RWPE2 (cell line): ENCODE measurements around the gene ADGRG6.

ENCODE experiments used
- ATAC-seq: fragments of 200-7000 bp; cut with Tn5 transposase; 3 replicates; pipeline ENCODE4 v1.9.1; 2021; ENCODE audit warnings: low read depth
- DNase-seq: peaks from one replicate; pipeline ENCODE4 v3.0.0-alpha.2; 2020; ENCODE audit warnings: low spot score
- H3K27ac ChIP-seq: fragments of 450-650 bp; 2 replicates; pipeline ENCODE4 v1.5.1; 2017; ENCODE audit warnings: mild to moderate bottlenecking; ENCODE audit not compliant: poor library complexity, severe bottlenecking
- H3K27me3 ChIP-seq: fragments of 250-450 bp; sonication (Bioruptor Pico); 2 replicates; pipeline ENCODE4 v1.5.1; 2021; ENCODE audit warnings: mild to moderate bottlenecking, moderate library complexity; ENCODE audit not compliant: insufficient read depth, poor library complexity, severe bottlenecking
- H3K36me3 ChIP-seq: fragments of 250-450 bp; sonication (Bioruptor Pico); 2 replicates; pipeline ENCODE4 v1.5.1; 2020; ENCODE audit warnings: low read depth, mild to moderate bottlenecking, moderate library complexity
- H3K4me1 ChIP-seq: fragments of 250-450 bp; sonication (Bioruptor Pico); 2 replicates; pipeline ENCODE4 v1.5.1; 2021; ENCODE audit warnings: mild to moderate bottlenecking, moderate library complexity; ENCODE audit not compliant: insufficient read depth, poor library complexity, severe bottlenecking
- H3K4me3 ChIP-seq: fragments of 250-450 bp; sonication (Bioruptor Pico); 2 replicates; pipeline ENCODE4 v1.5.1; 2021; ENCODE audit warnings: mild to moderate bottlenecking, moderate library complexity; ENCODE audit not compliant: severe bottlenecking
- H3K9me3 ChIP-seq: fragments of 250-450 bp; sonication (Bioruptor Pico); 2 replicates; pipeline ENCODE4 v1.5.1; 2021; ENCODE audit warnings: mild to moderate bottlenecking, moderate library complexity; ENCODE audit not compliant: severe bottlenecking
- CTCF ChIP-seq: fragments of 450-650 bp; IDR thresholded peaks from one replicate; pipeline ENCODE4 v1.5.1; 2017; ENCODE audit warnings: mild to moderate bottlenecking, moderate library complexity; ENCODE audit not compliant: poor library complexity, severe bottlenecking

The ADGRG6 gene

DNA sequence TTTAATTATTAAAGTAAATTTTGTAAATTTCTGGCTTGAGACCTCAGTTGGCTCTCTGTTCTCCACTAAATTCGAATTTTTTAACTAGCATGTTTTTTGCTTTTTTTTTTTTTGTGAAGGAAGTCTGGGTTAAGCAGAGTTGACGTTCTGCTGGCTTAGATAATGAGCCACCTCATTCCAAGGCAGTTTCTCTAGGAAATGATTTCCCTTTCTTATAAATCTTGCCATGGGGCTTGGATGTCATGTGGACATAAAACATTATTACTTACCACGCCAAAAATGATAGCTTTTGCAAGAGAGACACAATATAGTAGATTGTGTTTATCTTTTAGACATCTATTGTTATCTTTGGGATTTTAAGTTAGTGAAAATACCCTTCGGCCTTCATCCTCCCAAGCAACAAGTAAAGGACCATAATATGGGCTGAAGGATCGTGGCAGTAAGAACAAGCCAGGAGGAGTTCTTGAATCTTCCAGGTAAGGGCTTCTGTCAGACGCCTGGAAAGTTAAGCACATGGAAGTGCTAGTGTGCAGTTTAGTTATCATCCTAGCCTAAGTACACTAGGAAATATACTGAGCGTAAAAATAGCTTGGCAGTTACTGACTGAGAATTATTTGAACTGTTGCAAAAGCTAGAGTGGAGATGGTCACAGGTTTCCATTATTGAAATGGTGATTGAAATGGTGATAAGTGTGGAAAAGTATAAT, 30.7 kb downstream of the ADGRG6 start:
- DNase-seq (no peak), ATAC-seq (no peak)
- Histone ChIP-seq H3K4me1 (peaks cover 34% of the 10 kb centered on the region), H3K36me3 (peaks cover 5% of the 10 kb centered on the region; the same call in 1 of the 2 replicates), H3K27ac (no peak overlapping the region), H3K9me3 (no peaks in the 10 kb centered on the region), H3K27me3 (no peaks in the 10 kb centered on the region), H3K4me3 (no peak overlapping the region)
- no peak for TF ChIP-seq CTCF

DNA sequence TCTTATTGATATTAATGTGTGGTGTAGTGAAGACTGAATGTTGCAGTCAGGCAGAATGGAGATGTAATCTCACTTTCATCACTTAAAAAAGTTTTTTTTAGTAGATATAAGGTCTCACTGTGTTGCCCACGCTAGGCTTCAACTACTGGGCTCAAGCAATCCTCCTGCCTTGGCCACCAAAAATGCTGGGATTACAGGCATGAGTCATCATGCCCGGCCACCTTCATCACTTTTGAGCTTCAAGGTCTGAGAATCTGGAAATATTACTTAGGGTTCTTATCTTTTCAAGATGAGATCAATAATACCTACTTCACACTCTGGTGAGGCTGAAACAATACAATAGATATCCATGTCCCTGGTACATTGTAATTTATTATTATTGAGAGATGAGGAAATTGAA, 31.6 kb downstream of the ADGRG6 start:
- H3K27me3 ChIP-seq = no peaks in the 10 kb centered on the region
- H3K4me1 ChIP-seq = peaks cover 34% of the 10 kb centered on the region
- H3K9me3 ChIP-seq = no peaks in the 10 kb centered on the region
- 0 out of 2 replicates have a peak, but pooled peaks cover 4% of the 10 kb centered on the region for H3K36me3 ChIP-seq
- no peak for TF ChIP-seq CTCF
- no peak for DNase-seq
- H3K4me3 ChIP-seq = no peak overlapping the region
- no peak overlapping the region for H3K27ac ChIP-seq
- ATAC-seq = no peak

DNA sequence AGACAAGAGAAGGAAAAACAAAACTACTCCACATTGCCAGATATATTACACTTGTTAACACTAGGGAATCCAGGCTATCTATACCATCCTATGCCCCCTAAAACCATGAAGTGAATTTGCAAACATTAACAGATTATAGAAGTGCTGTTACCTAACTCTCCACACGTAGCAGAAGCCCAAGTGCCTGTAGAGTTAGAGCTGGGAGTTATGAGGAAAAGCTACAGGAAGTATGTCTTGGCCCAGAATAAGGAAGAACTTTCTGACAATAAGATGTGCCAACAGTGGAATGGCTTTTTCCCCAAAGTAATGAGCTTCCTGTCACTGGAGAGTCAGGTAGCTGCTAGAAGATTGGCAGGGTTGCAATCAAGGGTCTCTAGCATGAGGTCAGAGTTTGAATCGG, 32.5 kb downstream of the ADGRG6 start:
- Histone ChIP-seq H3K4me3 (no peak overlapping the region), H3K4me1 (peaks cover 26% of the 10 kb centered on the region), H3K36me3 (0 out of 2 replicates have a peak, but pooled peaks cover 4% of the 10 kb centered on the region), H3K9me3 (no peaks in the 10 kb centered on the region), H3K27me3 (no peaks in the 10 kb centered on the region), H3K27ac (no peak overlapping the region)
- DNase-seq (no peak), ATAC-seq (no peak)
- TF ChIP-seq CTCF = no peak

DNA sequence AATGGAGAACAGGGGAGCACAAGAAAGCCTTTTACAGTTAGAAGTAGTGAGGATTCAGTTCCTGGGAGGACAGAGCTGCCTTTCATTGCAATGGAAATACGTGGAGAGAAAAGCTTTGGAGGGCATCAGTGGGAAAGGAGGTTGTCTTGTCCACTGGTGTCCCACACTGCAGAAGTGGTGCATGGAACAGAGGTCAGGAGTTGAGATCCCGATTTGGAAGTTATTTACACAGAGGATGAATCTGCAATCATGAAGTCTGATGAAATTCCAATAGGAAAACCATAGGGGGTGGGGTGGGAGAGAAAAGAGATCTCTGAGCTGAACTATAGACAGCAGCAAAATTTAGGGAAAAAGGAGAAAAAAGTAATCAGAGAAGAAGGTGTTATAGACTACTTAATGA, 33.6 kb downstream of the ADGRG6 start:
- Histone ChIP-seq H3K9me3 (no peaks in the 10 kb centered on the region), H3K4me1 (peaks cover 17% of the 10 kb centered on the region), H3K27ac (no peak overlapping the region), H3K27me3 (no peaks in the 10 kb centered on the region), H3K36me3 (peaks cover 4% of the 10 kb centered on the region; the same call in 1 of the 2 replicates), H3K4me3 (no peak overlapping the region)
- no peak for DNase-seq
- no peak for TF ChIP-seq CTCF
- no peak for ATAC-seq

DNA sequence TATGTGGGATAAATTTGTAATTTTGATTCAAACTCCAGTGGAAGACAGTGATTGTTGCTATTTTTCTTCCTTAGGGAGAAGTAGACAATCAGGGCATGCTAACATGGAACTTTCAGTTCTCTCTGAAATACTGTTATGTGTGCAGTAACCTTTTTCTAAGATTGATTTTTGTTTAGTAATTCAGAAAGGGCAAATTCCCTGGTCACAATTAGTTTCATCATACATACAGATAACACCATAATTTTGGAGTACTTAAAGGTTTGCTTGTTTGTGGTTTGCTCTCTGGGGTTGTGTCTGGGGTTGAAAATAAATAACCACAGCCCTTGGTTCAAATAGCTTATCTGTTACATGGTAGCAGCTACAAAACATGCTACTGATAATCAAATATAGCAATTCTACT, 34.4 kb downstream of the ADGRG6 start:
- Histone ChIP-seq H3K4me1 (peaks cover 9% of the 10 kb centered on the region), H3K9me3 (no peaks in the 10 kb centered on the region)
- ATAC-seq = no peak

More for the DNA sequence above, 34.4 kb downstream of the ADGRG6 start:
- Histone ChIP-seq H3K4me3 (no peak overlapping the region), H3K36me3 (peaks cover 4% of the 10 kb centered on the region; the same call in 1 of the 2 replicates), H3K27me3 (no peaks in the 10 kb centered on the region), H3K27ac (no peak overlapping the region)
- no peak for TF ChIP-seq CTCF
- no peak for DNase-seq
